GM21723 (cell line): ENCODE data around the gene DENND11.
"Not testable (repeated sequence)": the region's sequence is repeated elsewhere in the genome, so short reads cannot be mapped to it uniquely, and the experiment has no call there.

Source experiments
- ATAC-seq: cut with Tn5 transposase; IDR thresholded peaks from one replicate; pipeline ENCODE4 v1.9.1; 2021; ENCODE audit warnings: mild to moderate bottlenecking, moderate library complexity; ENCODE audit not compliant: unreplicated experiment

Gene DENND11

GRCh38 chr7:141708351-141708750 is 6.4 kb upstream of the DENND11 start, which contains the start of gene WEE2:
TSS of gene WEE2 (plus strand) at chr7:141708353. CDS start at chr7:141708759, 406 bp downstream.
- no peak for ATAC-seq

GRCh38 chr7:141706239-141707064 is 4.5 kb upstream of the DENND11 start:
- no peak for ATAC-seq

GRCh38 chr7:141704741-141705140 is 2.8 kb upstream of the DENND11 start:
- ATAC-seq, result no peak

DNA sequence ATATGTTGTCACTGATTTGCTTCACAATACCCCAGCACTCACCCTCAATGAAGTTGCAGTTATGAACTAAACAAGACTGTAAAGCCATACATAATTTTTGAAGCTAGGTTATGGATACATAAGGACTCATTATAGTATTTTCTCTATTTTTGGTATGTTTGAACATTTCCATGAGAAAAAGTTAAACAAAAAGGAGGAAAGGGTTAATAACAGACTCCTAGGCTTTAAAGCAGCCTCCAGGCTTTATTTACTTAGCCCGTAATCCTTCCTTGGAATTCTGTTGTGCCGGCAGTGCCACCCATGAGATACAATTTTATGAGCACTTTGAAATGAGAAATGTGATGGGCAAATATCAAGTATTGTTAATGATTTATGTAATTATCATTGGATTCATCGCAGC is 2.1 kb upstream of the DENND11 start:
- no peak for ATAC-seq

GRCh38 chr7:141702892-141703291 is 926 bp upstream of the DENND11 start:
- no peak for ATAC-seq

GRCh38 chr7:141701489-141702046 is 398 bp downstream of the DENND11 start:
- ATAC-seq, result peak; percentile 80

- ATAC-seq, result peak; percentile 16
Observed at GRCh38 chr7:141700848-141701371, 1.1 kb downstream of the DENND11 start.

- no peak for ATAC-seq
Observed at GRCh38 chr7:141700296-141700847, 1.6 kb downstream of the DENND11 start.

GRCh38 chr7:141699860-141700259 is 2.1 kb downstream of the DENND11 start:
- no peak for ATAC-seq

- no peak for ATAC-seq
Observed at GRCh38 chr7:141698247-141699015, 3.5 kb downstream of the DENND11 start.

GRCh38 chr7:141697211-141697871 is 4.6 kb downstream of the DENND11 start:
- no peak for ATAC-seq

- no peak for ATAC-seq
Observed at GRCh38 chr7:141696348-141696747, 5.6 kb downstream of the DENND11 start.

DNA sequence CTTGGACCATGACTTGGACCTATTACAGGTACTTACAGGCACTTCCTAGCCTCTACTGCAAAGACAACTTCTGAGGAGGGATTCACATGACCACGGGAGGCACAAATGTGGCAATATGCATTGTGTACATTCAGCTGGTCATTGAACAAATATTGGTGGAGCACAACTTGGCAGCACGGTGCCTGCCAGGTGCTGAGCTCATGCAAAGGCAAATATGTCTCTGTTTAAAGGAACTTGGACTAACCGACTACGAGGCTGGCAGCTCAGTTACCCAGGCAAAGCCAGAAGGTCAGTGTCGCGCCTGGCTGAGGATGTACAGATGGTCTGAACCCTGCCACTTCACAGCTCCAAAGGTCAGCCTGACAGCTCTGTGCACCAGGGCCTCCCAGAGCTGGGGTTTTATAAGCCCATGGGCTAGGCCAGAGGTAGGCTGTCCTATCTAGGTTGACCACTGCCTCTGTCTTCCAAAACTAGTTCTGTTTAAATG is 6.1 kb downstream of the DENND11 start:
- no peak for ATAC-seq

DNA sequence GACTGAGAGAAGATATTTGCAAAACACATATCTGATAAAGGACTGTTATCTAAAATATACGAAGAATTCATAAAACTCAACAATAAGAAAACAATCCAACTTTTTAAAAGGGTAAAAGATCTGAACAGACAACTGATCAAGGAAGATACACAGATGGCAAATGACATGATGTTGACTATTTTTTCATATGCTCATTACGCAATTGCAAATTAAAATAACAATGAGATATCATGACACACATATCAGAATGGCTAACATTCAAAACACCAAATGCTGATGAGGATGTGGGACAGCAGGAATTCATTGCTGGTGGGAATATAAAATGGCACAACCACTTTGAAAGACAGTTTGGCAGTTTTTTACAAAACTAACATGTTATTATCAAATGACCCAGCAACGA is 8.9 kb downstream of the DENND11 start:
- no peak for ATAC-seq

DNA sequence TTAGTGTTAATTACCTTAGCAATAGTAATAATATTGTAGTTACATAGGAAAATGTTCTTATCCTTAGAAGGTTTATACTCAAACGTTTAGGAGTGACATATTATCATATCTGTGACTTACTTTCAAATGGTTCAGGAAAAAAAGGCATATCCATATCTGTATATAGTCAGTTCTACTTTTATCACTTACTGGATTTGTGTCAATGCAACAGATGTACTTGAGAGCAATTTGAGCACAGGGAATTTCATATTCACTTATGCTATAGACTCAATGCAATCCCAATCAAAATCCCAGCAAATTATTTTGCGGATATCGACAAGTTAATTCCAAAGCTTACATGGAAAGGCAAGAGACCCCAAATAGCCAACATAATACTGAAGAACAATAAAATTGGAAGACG is 10.0 kb downstream of the DENND11 start:
- no peak for ATAC-seq

DNA sequence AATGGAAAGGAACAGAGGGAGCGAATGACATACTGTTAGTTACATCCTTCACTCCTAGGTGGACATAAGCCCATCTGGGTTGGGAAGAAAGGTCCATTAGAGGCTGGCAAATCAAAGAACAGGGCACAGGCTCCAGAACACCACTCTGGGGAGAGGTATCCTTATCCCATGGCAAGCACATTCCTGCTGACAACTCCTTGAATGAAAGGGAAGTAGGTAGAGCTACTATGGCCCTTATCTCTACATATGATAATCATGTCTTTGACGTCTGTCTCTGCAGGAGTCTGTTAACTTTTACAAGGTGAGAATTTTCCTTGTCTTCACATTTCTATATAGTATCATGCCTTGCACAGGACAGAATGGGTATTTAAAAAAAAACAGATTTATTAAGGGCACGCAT is 10.4 kb downstream of the DENND11 start:
- no peak for ATAC-seq

DNA sequence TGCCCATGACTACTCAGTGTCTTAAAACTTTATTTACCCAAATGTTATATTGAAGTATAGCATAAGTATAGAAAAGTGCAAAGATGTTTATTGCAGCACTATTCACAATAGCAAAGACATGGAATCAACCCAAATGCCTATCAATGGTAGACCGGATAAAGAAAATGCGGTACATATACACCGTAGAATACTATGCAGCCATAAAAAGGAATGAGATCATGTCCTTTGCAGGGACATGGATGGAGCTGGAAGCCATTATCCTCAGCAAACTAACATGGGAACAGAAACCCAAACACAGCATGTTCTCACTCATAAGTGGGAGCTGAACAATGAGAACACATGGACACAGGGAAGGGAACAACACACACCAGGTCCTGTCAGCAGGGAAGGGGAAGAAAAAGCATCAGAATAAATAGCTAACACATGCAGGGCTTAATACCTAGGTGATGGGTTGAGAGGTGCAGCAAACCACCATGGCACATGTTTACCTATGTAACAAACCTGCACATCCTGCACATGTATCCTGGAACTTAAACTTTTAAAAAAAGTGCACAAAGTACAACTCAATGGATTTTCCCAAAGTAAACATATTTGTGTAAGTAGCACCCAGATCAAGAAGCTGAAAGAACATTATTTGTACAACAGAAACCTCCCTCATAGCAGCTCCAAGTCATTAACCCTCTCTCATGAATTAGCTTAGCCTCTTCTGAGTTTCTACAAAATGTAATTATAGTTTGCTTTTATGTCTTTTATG is 12.7 kb downstream of the DENND11 start:
- ATAC-seq, result not testable (repeated sequence)

- ATAC-seq, result no peak
Observed at GRCh38 chr7:141688043-141688442, 13.9 kb downstream of the DENND11 start.

- no peak for ATAC-seq
Observed at GRCh38 chr7:141686670-141687069, 15.3 kb downstream of the DENND11 start.

- ATAC-seq, result no peak
Observed at GRCh38 chr7:141686074-141686473, 15.9 kb downstream of the DENND11 start.
